Activated CD4-positive, alpha-beta T cell treated with anti-CD3 and anti-CD28 coated beads, Interleukin-2, amount 10 ng/mL, durations not matched to agents 7 days and 5 days (primary cell): Measurements from ENCODE around the gene TMEM156. TPM values are rescaled to one million over a fixed set of nuclear protein-coding genes. Genes with fewer than 3 reads are reported as not detected.
"Not testable (repeated sequence)": the region's sequence is repeated elsewhere in the genome, so short reads cannot be mapped to it uniquely, and the experiment has no call there.

Experiments
- CTCF ChIA-PET: fragments of 350-600 bp; sonication (Branson Sonifier 250); formaldehyde crosslinking; loops from one replicate; lab custom pipeline; 2021; ENCODE audit warnings: antibody characterized with exemption; lab: Charles Lee
- POLR2A ChIA-PET: fragments of 350-600 bp; sonication (Branson Sonifier 250); formaldehyde crosslinking; loops from one replicate; lab custom pipeline; 2021; ENCODE audit warnings: antibody characterized with exemption; lab: Charles Lee
- DNase-seq: peaks from one replicate; pipeline ENCODE4 v3.0.0-alpha.2; 2020
- H3K27ac Mint-ChIP-seq: one replicate; pipeline ENCODE4 v1.8.0; 2021; ENCODE audit warnings: mild to moderate bottlenecking, moderate library complexity, mixed read lengths
- H3K27me3 Mint-ChIP-seq: one replicate; pipeline ENCODE4 v1.8.0; 2021; ENCODE audit warnings: mixed read lengths
- H3K36me3 Mint-ChIP-seq: one replicate; pipeline ENCODE4 v1.8.0; 2021; ENCODE audit warnings: low read depth, mixed read lengths
- H3K4me1 Mint-ChIP-seq: one replicate; pipeline ENCODE4 v1.8.0; 2021; ENCODE audit warnings: mixed read lengths
- H3K4me3 Mint-ChIP-seq: one replicate; pipeline ENCODE4 v1.8.0; 2021; ENCODE audit warnings: mild to moderate bottlenecking, moderate library complexity, mixed read lengths
- H3K9me3 Mint-ChIP-seq: one replicate; pipeline ENCODE4 v1.8.0; 2021; ENCODE audit warnings: mixed read lengths
- total RNA-seq, 2 experiments: library from RNA; stranded (reverse); gene quantifications; one replicate each; pipeline ENCODE4 v1.2.3, GENCODE V29; 2021

TMEM156 gene
- total RNA-seq, 2 experiments from 2014 or later, result 19.5 to 19.6 TPM

DNA sequence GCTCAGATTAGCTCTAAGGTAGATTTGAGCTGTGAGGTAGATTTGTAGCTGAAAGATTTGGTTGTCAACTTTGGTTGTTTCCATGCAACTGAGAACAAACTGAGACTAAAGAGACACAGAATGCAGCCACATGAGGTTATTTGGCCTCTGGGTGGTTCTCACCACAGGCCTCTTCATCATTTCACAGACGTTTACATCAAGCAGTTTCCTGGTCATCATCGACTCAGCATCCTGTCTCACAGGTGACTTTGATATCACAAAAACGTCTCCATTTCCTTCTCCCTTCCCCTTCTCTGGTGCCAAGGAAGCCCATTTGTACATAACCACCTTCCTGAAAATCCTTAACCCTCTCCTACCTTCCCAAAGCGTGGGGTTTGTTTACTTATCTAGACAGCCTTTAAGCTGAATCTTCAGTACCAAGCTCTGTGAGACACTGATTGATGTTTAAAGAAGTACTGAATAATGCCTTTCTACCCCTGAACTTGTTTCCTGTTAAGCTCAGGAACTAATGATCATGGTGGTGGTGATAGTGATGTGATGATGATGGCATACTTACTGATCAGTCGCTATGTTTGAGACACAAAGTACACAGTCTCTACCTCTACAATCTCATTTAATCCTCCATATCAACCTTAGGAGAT lies 82.7 kb downstream of the TMEM156 start:
- ChIA-PET POLR2A (no interaction called here), CTCF (interaction anchor here (0.6 to 1.6 kb wide), 10 partner anchors 12 to 433 kb away, joined by 3 to 6 read pairs (median 3); no protein-coding TSS in a partner anchor)
- peak; percentile 65 for DNase-seq
- Mint-ChIP-seq H3K4me3 (no peak overlapping the region), H3K36me3 (no peaks in the 10 kb centered on the region), H3K27ac (peak overlapping the region; percentile 84), H3K9me3 (no peaks in the 10 kb centered on the region), H3K4me1 (peaks cover 32% of the 10 kb centered on the region), H3K27me3 (no peaks in the 10 kb centered on the region)

DNA sequence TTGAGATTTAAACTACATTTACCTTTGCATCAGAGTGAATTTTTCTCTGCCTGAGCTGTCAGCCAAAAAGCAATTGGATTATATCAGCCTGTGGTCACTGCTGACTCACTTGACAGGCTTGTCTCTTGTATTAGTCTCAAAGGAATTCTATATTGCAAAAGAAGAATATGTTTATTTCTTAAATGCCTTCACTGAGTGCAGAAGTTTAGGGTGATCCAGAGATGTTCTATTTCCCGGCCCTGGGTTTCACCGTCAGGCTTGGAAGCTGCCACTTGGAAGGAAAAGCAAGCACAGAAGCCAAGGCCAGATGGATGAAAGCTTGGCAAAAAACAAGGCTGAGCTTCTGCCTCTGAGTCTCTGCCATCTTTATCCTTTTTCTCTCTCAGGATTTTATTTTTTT lies 83.7 kb downstream of the TMEM156 start:
- CTCF ChIA-PET, result interaction anchor here (0.7 to 1.6 kb wide), 4 partner anchors 17 to 30 kb away, joined by 3 to 6 read pairs (median 4); no protein-coding TSS in a partner anchor
- Mint-ChIP-seq H3K4me3 (no peak overlapping the region), H3K36me3 (no peaks in the 10 kb centered on the region), H3K27ac (no peak overlapping the region), H3K27me3 (no peaks in the 10 kb centered on the region), H3K9me3 (no peaks in the 10 kb centered on the region), H3K4me1 (peaks cover 32% of the 10 kb centered on the region)
- POLR2A ChIA-PET, result interaction anchor here (0.5 kb wide), 1 partner anchor 102 kb away, joined by 3 read pairs; no protein-coding TSS in a partner anchor
- no peak for DNase-seq

DNA sequence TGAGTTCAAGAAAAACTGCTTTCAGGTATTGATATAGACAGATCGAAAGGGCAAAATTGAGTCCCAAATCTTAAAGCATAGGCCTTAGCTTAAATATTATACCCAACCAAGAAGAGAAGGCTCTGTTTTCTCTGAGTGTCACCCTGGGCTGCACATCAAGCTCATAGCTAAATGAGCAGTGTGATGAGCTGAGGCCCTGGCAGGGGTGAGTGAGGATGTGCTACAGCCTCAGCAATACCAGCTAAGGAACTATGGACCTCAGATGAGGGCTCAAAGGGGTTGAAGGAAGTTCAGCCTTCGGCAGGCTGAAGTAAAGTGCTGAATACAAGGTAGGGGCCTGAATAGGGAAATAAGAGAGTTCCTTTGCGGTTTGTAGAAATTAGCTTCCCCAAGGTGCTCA lies 85.3 kb downstream of the TMEM156 start:
- Mint-ChIP-seq H3K4me3 (no peak overlapping the region), H3K27me3 (no peaks in the 10 kb centered on the region), H3K4me1 (peaks cover 32% of the 10 kb centered on the region), H3K27ac (no peak overlapping the region), H3K9me3 (no peaks in the 10 kb centered on the region), H3K36me3 (no peaks in the 10 kb centered on the region)
- POLR2A ChIA-PET, result no interaction called here
- CTCF ChIA-PET, result interaction anchor here (1.3 kb wide), 1 partner anchor 12 kb away, joined by 3 read pairs; no protein-coding TSS in a partner anchor
- DNase-seq, result no peak

DNA sequence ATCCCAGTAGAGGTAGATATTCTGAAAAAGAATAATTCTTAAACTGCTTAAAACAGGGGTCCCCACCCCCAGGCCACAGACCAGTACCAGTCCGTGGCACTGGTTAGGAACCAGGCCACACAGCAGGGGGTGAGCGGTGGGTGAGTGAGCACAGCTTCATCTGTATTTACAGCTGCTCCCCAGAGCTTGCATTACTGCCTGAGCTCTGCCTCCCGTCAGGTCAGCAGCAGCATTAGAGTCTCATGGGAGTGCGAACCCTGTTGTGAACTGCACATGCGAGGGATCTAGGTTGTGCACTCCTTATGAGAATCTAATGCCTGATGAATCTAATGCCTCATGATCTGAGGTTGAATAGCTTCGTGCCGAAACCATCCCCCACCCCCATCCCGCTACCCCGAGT lies 87.8 kb downstream of the TMEM156 start:
- ChIA-PET POLR2A (no interaction called here), CTCF (interaction anchor here (1.1 to 2.6 kb wide), 3 partner anchors 11 to 32 kb away, joined by 3 to 6 read pairs (median 4); no protein-coding TSS in a partner anchor)
- Mint-ChIP-seq H3K27ac (no peak overlapping the region), H3K36me3 (no peaks in the 10 kb centered on the region), H3K4me1 (peaks cover 23% of the 10 kb centered on the region), H3K4me3 (no peak overlapping the region), H3K9me3 (no peaks in the 10 kb centered on the region), H3K27me3 (no peaks in the 10 kb centered on the region)
- DNase-seq, result no peak

DNA sequence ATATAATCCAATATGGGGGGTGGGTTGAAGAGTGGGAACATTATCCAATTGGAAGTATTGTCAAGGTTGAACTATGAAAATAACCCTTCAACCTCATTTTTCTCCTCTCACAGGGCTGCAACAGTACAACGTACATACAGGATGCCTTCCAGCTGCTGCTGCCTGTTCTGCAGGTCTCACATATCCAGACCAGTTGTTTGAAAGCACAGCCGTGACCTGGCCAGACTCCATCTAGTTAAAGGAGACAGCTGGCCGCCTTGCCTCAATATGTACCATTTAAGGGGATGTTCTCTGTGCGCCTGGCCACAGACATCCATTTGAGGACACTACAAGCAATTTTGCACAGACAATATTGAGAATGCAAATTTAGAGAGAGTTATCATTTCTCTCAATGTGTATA lies 88.9 kb downstream of the TMEM156 start:
- DNase-seq, result no peak
- POLR2A ChIA-PET, result no interaction called here
- Mint-ChIP-seq H3K4me1 (peaks cover 14% of the 10 kb centered on the region), H3K27ac (no peak overlapping the region), H3K9me3 (no peaks in the 10 kb centered on the region), H3K27me3 (no peaks in the 10 kb centered on the region), H3K4me3 (no peak overlapping the region), H3K36me3 (no peaks in the 10 kb centered on the region)
- CTCF ChIA-PET, result interaction anchor here (2.6 kb wide), 1 partner anchor 10 kb away, joined by 6 read pairs; no protein-coding TSS in a partner anchor

DNA sequence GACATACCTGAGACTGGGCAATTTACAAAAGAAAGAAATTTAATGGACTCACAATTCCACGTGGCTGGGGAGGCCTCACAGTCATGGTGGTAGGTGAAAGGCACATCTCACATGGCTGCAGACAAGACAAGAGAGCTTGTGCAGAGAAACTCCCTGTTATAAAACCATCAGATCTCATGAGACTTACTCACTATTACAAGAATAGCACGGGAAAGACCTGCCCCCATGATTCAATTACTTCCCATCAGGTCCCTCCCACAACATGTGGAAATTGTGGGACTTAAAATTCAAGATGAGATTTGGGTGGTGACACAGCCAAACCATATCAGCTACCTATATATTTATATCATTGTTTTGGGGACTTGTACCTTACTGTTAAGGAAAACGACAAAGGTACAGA lies 90.3 kb downstream of the TMEM156 start:
- CTCF ChIA-PET, result interaction anchor here (0.6 to 1.6 kb wide), 3 partner anchors 15 to 196 kb away, joined by 3 to 5 read pairs (median 5); no protein-coding TSS in a partner anchor
- POLR2A ChIA-PET, H3K27ac Mint-ChIP-seq: not testable (repeated sequence)

DNA sequence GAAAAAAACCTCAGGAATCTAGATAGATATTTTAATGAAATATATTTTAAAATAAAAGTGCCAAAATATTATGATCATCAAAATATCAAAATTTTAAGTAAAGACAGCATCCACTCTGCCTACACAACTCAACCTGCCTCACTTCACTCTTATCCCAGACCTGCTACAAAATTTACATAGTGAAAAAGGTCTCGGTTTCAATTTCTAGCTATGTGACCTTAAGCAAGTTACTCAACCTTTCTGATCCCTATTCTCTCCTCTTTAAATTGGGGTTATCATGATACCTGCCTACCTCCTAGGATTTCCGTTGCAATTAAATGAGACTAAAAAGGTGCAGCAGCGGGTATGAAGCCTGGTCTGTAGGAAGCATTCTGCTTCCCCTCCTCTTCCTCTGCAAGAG lies 91.7 kb downstream of the TMEM156 start:
- no peaks in the 10 kb centered on the region for H3K36me3 Mint-ChIP-seq
- ChIA-PET CTCF (interaction anchor here (0.5 to 1.4 kb wide), 4 partner anchors 16 to 1573 kb away, joined by 3 to 5 read pairs (median 4); no protein-coding TSS in a partner anchor), POLR2A (no interaction called here)
- H3K27ac Mint-ChIP-seq, result no peak overlapping the region
- H3K9me3 Mint-ChIP-seq, result no peaks in the 10 kb centered on the region
- no peaks in the 10 kb centered on the region for H3K27me3 Mint-ChIP-seq
- no peak for DNase-seq
- H3K4me1 Mint-ChIP-seq, result peaks cover 8% of the 10 kb centered on the region
- H3K4me3 Mint-ChIP-seq, result no peak overlapping the region

More for the DNA sequence above, 90.3 kb downstream of the TMEM156 start:
- not testable (repeated sequence) for H3K27me3 Mint-ChIP-seq, H3K36me3 Mint-ChIP-seq, H3K4me3 Mint-ChIP-seq, DNase-seq, H3K9me3 Mint-ChIP-seq, H3K4me1 Mint-ChIP-seq

DNA sequence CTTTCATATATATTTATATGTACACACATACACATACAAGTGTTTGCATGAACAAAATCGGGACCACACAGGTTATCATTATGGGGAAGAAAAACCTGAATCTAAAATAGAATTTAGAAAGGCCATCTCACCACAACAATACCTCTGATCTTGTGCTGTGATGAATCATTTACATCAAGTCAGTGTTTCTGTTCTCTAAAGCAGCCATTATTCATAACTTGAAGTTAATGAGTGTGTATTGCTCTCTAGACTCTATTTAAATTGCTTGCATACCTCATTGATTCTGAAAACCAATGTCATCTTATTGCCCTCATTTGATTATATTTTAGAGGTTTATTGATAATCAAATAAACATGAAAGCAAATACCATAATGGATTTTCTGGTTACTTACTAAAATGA lies 93.0 kb downstream of the TMEM156 start:
- POLR2A ChIA-PET, result no interaction called here
- peaks cover 8% of the 10 kb centered on the region for H3K4me1 Mint-ChIP-seq
- no peak overlapping the region for H3K27ac Mint-ChIP-seq
- H3K27me3 Mint-ChIP-seq, result no peaks in the 10 kb centered on the region
- H3K9me3 Mint-ChIP-seq, result no peaks in the 10 kb centered on the region
- CTCF ChIA-PET, result interaction anchor here (0.6 kb wide), 1 partner anchor 124 kb away, joined by 3 read pairs; no protein-coding TSS in a partner anchor
- no peak overlapping the region for H3K4me3 Mint-ChIP-seq
- no peak for DNase-seq
- no peaks in the 10 kb centered on the region for H3K36me3 Mint-ChIP-seq

DNA sequence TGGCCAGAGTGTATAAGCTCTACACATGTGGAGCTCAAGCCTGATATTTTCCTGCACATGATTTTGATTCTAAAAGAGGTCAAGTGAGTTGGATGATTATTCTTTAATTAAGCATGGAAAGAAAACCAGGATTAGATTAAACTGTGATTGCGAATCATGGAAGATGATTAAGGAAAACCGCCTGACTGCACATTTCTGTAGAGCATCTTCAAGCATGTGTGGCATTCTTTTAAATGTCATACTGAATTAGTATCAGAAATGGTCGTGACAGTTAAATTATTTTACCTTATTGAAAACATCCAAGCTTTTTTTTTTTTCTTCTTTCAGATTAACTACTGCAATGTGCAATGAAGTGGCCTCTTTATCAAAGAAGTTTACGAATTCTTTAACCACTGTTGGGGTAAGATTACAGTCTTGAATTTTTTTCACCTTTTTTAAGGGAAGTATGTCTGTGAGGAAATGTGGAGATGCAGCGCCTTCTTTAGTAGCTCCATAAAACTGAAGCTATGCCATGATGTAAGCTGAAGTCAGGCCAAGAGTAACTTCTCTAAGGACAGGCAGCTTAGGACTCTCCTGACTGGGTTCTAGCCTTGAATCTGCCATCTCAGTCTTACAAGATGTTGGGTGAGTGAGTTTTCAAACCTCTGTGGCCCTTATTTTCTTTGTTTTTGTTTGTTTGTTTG lies 96.7 kb downstream of the TMEM156 start:
- ChIA-PET CTCF (interaction anchor here (0.6 to 1.1 kb wide), 3 partner anchors 12 to 161 kb away, joined by 3 to 6 read pairs (median 3); no protein-coding TSS in a partner anchor), POLR2A (interaction anchor here (0.6 kb wide), 1 partner anchor 28 kb away, joined by 8 read pairs; no protein-coding TSS in a partner anchor)
- Mint-ChIP-seq H3K4me3 (no peak overlapping the region), H3K9me3 (no peaks in the 10 kb centered on the region), H3K36me3 (no peaks in the 10 kb centered on the region), H3K27me3 (no peaks in the 10 kb centered on the region), H3K27ac (no peak overlapping the region), H3K4me1 (peaks cover 5% of the 10 kb centered on the region)
- no peak for DNase-seq

DNA sequence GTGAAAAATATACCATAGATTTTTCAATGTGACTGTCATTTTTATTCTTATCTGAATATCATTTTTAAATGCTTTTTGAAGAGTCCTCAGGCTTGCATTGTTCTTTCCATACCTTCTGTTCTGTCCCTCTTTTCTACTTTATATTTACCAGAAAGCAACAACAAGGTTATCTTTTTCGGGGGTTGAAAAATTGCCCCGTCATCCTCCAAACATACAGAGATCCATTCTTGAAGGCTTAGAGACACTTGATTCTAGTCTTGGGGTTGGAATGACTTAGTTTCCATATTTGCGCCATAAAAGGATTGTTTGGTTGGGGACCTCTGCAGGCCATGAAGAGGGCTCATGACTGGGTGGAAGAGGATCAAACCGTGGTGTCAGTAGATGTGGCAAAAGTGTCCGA lies 101.1 kb downstream of the TMEM156 start:
- Mint-ChIP-seq H3K27ac (no peak overlapping the region), H3K4me3 (no peak overlapping the region), H3K9me3 (no peaks in the 10 kb centered on the region), H3K27me3 (peaks cover 6% of the 10 kb centered on the region), H3K36me3 (no peaks in the 10 kb centered on the region), H3K4me1 (no peaks in the 10 kb centered on the region)
- ChIA-PET POLR2A (no interaction called here), CTCF (interaction anchor here (0.9 to 1.9 kb wide), 2 partner anchors 9 to 18 kb away, joined by 3 to 6 read pairs; no protein-coding TSS in a partner anchor)
- no peak for DNase-seq

DNA sequence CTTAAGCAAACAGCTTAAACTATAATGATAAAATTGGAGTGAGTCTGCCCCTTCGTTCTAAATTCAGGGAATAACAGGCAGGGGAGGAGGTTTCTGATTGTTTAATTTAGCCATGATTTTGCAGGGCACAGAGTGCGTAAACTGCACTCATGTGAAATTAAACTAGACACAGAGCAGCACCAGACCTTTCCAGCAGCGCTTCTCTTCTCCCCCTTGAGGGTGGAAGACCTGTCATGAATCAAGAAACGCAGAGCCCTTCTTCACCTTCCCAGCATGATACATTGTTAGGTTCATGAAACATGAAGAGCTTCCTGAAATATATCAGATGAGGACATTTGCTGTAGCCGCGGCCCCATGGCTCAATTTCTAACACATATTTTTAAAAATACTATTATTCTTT lies 101.5 kb downstream of the TMEM156 start:
- POLR2A ChIA-PET, result no interaction called here
- Mint-ChIP-seq H3K27me3 (peaks cover 6% of the 10 kb centered on the region), H3K9me3 (no peaks in the 10 kb centered on the region), H3K36me3 (no peaks in the 10 kb centered on the region), H3K4me3 (no peak overlapping the region), H3K4me1 (no peaks in the 10 kb centered on the region), H3K27ac (no peak overlapping the region)
- CTCF ChIA-PET, result interaction anchor here (0.6 kb wide), 1 partner anchor 22 kb away, joined by 5 read pairs; no protein-coding TSS in a partner anchor
- DNase-seq, result no peak

DNA sequence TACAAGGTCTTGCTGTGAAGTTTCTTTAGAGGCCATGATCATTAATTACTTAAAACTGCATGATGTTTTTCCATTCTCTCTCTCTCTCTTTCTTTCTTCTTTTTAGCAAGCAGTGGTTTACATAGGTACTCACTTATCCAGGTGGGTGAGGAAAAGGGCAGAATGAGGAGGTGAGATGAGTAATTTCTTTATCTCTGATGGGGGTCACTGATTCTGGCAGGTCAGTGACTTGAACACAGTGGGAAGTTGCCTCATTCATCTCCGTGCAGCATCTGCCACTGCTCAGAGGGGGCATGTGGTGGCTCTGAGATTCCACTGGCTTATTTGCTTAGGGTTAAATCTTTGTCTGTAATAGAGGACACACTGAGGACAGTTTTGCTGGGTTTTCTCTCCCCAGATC lies 102.0 kb downstream of the TMEM156 start:
- no peak overlapping the region for H3K27ac Mint-ChIP-seq
- H3K4me3 Mint-ChIP-seq, result no peak overlapping the region
- ChIA-PET CTCF (interaction anchor here (0.6 kb wide), 1 partner anchor 23 kb away, joined by 5 read pairs; no protein-coding TSS in a partner anchor), POLR2A (no interaction called here)
- H3K27me3 Mint-ChIP-seq, result peaks cover 6% of the 10 kb centered on the region
- no peaks in the 10 kb centered on the region for H3K9me3 Mint-ChIP-seq
- H3K36me3 Mint-ChIP-seq, result no peaks in the 10 kb centered on the region
- H3K4me1 Mint-ChIP-seq, result no peaks in the 10 kb centered on the region
- no peak for DNase-seq
